Prostate gland (tissue), 2 donors: ENCODE data around the gene KCP. TPM values are rescaled to one million over a fixed set of nuclear protein-coding genes. Genes with fewer than 3 reads are reported as not detected.

ENCODE experiments used
- DNase-seq: peaks from one replicate; pipeline ENCODE4 v3.0.0-alpha.2; 2019; ENCODE audit warnings: low spot score
- H3K27ac ChIP-seq, 2 donors: fragments of 200-600 bp; sonication (generic); 2 replicates each; pipeline ENCODE4 v1.5.1; 2017 to 2019
- H3K27me3 ChIP-seq: fragments of 200-600 bp; sonication (generic); replicated peaks from 2 replicates; pipeline ENCODE4 v1.5.1; 2019; ENCODE audit not compliant: insufficient read depth
- H3K36me3 ChIP-seq, 2 donors: fragments of 200-600 bp; sonication (generic); 1 replicate in 1 of 2; 2 replicates in 1 of 2; pipeline versions ENCODE4 v1.5.1 to v1.8.1; 2017 to 2019
- H3K4me1 ChIP-seq: fragments of 200-600 bp; sonication (generic); replicated peaks from 2 replicates; pipeline ENCODE4 v1.5.1; 2019
- H3K4me3 ChIP-seq, 2 donors: fragments of 200-600 bp; sonication (generic); 2 replicates each; pipeline ENCODE4 v1.5.1; 2017 to 2019
- H3K9me3 ChIP-seq: fragments of 200-600 bp; sonication (generic); 2 replicates; pipeline ENCODE4 v1.5.1; 2017
- POLR2A ChIP-seq: fragments of 450-650 bp; IDR thresholded peaks from one replicate; pipeline ENCODE4 v1.6.1; 2016; ENCODE audit warnings: antibody characterized with exemption, mild to moderate bottlenecking
- POLR2AphosphoS5 ChIP-seq: sonication (generic); formaldehyde crosslinking; IDR thresholded peaks from one replicate; pipeline ENCODE4 v1.6.1; 2017; ENCODE audit warnings: antibody characterized with exemption
- WGBS: methylation state at CpG from one replicate; pipeline ENCODE4 v1.1.5; 2018; 5-methylcytosine and 5-hydroxymethylcytosine counted together
- intact Hi-C: fragments of 100-400 bp; cut with DNase I; formaldehyde crosslinking; loops from one replicate; pipeline ENCODE4 v1.14.2; 2022
- total RNA-seq, 2 donors: library from RNA; depleted of rRNA; stranded (reverse); fragments of >200 nt; gene quantifications; one replicate each; pipeline ENCODE4 v1.1.0, GENCODE V29; 2016
- TF ChIP-seq, protein P1 (sequence below), 4 experiments: fragments of 200-600 bp in 2 of 4; fragments of 450-650 bp in 2 of 4; sonication (generic) in 2 of 4; IDR thresholded peaks; 1 replicate in 3 of 4; 2 replicates in 1 of 4; pipeline ENCODE4 v1.5.1; 2016 to 2019; ENCODE audit warnings: antibody characterized with exemption in 4 of 4, mild to moderate bottlenecking in 2 of 4, moderate library complexity in 2 of 4

Gene KCP
- total RNA-seq: under 1 TPM in 1 of 2 donors, not detected in 1; 0.45 TPM

DNA sequence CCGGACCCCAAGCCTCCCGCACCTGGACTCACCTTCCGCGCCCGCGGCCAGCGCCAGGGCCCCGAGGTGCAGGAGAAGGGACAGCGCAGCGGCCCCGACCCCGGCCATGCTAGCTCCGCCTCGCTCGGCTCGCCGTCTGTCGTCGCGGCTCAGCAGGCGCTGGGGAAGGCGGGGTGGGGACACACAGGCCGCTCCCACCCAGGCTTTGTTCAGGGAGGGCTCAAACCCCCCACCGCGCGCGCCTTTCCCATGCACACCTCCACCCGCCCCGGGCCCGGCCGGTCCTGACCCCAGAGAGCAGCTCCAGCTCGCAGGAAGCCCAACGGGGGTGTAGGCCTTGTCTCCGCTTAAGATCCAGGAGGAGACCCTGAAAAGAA lies at the start of gene KCP:
TSS of gene KCP (minus strand) at position 141 of the 377 bp plus-strand sequence. CDS start at position 108, 33 bp downstream.
- H3K27ac ChIP-seq: no peak within 1 kb of the TSS
- peaks cover 7% of the 10 kb centered on the region for H3K27me3 ChIP-seq
- TF ChIP-seq POLR2A (no peak), POLR2AphosphoS5 (no peak)
- TF ChIP-seq, protein P1, sequence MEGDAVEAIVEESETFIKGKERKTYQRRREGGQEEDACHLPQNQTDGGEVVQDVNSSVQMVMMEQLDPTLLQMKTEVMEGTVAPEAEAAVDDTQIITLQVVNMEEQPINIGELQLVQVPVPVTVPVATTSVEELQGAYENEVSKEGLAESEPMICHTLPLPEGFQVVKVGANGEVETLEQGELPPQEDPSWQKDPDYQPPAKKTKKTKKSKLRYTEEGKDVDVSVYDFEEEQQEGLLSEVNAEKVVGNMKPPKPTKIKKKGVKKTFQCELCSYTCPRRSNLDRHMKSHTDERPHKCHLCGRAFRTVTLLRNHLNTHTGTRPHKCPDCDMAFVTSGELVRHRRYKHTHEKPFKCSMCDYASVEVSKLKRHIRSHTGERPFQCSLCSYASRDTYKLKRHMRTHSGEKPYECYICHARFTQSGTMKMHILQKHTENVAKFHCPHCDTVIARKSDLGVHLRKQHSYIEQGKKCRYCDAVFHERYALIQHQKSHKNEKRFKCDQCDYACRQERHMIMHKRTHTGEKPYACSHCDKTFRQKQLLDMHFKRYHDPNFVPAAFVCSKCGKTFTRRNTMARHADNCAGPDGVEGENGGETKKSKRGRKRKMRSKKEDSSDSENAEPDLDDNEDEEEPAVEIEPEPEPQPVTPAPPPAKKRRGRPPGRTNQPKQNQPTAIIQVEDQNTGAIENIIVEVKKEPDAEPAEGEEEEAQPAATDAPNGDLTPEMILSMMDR (IDR thresholded peaks at IDR 0.05): no peak
- H3K9me3 ChIP-seq: no peaks in the 10 kb centered on the region
- no peak for DNase-seq
- no peaks in the 10 kb centered on the region for H3K4me1 ChIP-seq
- H3K36me3 ChIP-seq: no peaks in the 10 kb centered on the region
- H3K4me3 ChIP-seq: peak within 1 kb of the TSS; percentile 12 to 18
- intact Hi-C loops: no loop called here
- WGBS: 59% methylated on average over 7 of the region's 34 CpGs

DNA sequence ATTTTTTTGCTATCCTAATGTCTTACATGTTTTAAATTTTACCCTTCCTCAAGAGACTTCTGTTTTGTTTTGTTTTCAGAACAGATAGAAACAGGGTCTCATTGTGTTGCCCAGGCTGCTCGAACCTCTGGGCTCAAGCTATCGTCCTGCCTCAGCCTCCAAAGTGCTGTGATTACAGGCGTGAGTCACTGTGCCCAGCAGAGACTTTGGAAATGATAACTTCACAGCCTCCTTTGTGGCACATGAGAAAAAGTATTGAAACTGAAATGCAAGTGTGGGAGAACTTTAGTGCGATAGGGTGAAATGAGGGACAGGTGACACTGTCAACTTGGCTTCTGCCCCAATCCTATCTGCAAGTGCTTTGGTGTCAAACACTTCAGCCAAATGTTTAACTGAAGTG lies 48.8 kb upstream of the KCP start:
- H3K4me3 ChIP-seq: no peak overlapping the region
- H3K9me3 ChIP-seq: no peaks in the 10 kb centered on the region
- no peak for DNase-seq
- TF ChIP-seq POLR2A (no peak), POLR2AphosphoS5 (no peak)
- TF ChIP-seq, protein P1 (IDR thresholded peaks at IDR 0.05): no peak
- H3K27ac ChIP-seq: no peak overlapping the region
- H3K27me3 ChIP-seq: no peaks in the 10 kb centered on the region
- H3K4me1 ChIP-seq: no peaks in the 10 kb centered on the region
- H3K36me3 ChIP-seq: no peaks in the 10 kb centered on the region
- intact Hi-C loops: no loop called here
- WGBS: 95% methylated on average over 4 of the region's 4 CpGs

DNA sequence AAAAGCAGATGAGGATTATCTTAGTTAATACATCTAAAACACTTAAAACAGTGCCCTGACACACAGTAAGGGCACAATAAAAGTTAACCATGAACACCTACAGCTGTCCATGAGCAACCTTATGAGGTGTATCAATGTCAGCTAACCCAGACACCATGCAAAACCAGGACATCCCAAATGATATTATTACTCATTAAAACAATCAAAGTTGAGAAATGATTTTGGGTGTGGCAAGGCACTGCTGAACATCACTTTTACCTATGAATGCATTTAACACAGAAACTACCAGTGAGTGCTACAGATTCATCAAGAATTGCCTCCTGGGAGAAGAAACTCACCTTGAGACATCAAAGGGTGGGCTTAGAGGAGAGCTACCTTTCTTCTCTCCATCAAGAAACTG lies 45.5 kb upstream of the KCP start:
- Histone ChIP-seq H3K27me3 (no peaks in the 10 kb centered on the region), H3K9me3 (no peaks in the 10 kb centered on the region), H3K4me1 (no peaks in the 10 kb centered on the region), H3K36me3 (no peaks in the 10 kb centered on the region), H3K4me3 (no peak overlapping the region), H3K27ac (no peak overlapping the region)
- intact Hi-C loops: no loop called here
- no peak for DNase-seq
- TF ChIP-seq POLR2A (no peak), POLR2AphosphoS5 (no peak)
- TF ChIP-seq, protein P1 (IDR thresholded peaks at IDR 0.05): no peak

DNA sequence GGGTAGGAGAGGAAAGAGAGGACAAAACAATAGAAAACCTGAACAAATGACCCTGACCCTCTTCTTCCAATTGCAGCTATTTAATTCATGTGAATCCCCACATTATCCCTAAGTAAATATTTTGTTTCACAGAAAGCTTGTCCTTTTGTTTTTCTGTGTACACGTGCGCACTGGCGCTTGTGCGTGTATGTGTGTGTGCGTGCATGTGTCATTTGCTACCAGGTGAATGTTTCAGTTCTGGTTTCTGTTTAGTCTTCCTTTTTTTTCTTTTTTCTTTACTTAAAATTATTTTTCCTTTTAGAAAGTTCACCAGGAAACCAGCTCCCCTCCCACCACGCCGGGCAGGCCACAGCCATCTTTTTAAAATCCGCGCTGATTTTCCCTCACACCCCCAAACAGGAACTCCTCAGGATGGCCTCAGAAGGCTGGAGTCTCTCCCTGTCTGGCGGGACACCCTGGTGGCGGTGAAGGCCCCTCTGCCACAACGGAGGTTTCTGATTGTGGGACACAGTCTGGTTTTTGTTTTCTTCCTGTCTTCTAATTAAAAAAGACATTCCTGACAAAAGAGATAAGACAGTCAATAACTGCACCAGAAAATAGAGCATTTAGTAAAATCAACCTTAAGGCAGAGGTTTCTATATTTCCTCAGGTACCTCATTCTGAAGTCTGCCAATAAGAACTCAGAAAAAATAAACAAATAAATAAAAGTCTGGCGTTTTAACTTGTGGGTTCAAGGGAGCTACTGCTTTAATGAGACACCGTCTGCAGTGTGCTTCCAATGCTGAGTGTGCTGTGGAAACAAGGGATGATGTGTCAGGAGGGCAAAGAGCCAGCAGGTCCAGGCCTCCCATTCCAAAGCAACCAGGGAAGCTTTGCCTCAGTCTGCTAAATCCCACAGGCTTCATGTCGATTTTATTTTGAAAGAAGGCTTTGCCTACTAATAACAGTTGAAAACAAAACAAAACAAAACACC lies 44.6 kb upstream of the KCP start:
- 61% methylated on average over 15 of the region's 15 CpGs for WGBS
- Histone ChIP-seq H3K36me3 (no peaks in the 10 kb centered on the region), H3K27me3 (no peaks in the 10 kb centered on the region), H3K9me3 (no peaks in the 10 kb centered on the region), H3K4me1 (no peaks in the 10 kb centered on the region), H3K4me3 (no peak overlapping the region), H3K27ac (no peak overlapping the region)
- intact Hi-C loops: no loop called here
- DNase-seq: no peak
- TF ChIP-seq POLR2AphosphoS5 (no peak), POLR2A (no peak)
- TF ChIP-seq, protein P1 (IDR thresholded peaks at IDR 0.05): no peak

DNA sequence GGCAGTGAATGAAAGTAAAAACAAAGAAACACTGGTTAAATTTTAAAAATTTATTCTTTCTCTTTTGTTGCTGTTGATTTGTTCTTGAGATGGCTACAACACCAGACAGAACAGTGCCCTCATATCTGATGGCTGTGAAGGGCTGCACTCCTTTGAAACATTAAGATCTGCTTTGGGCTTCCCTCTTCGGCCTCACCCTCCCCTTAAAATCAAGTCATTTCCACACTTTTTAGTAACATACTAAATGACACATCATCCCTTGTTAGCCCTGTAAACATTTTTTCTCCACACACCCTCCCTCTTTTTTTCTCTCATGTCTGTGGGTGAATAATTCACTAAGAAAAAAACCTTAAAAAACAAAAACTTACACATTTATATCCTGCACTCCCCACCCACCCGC lies 43.6 kb upstream of the KCP start:
- H3K36me3 ChIP-seq: no peaks in the 10 kb centered on the region
- TF ChIP-seq POLR2AphosphoS5: no peak
- TF ChIP-seq POLR2A: no peak
- TF ChIP-seq, protein P1 (IDR thresholded peaks at IDR 0.05): no peak
- H3K27me3 ChIP-seq: no peaks in the 10 kb centered on the region

More for the DNA sequence above, 43.6 kb upstream of the KCP start:
- Histone ChIP-seq H3K9me3 (no peaks in the 10 kb centered on the region), H3K4me3 (no peak overlapping the region), H3K27ac (no peak overlapping the region), H3K4me1 (no peaks in the 10 kb centered on the region)
- intact Hi-C loops: no loop called here
- DNase-seq: no peak
- WGBS: 87% methylated on average over 2 of the region's 2 CpGs
